Cortex of kidney (tissue), 1 donor: ENCODE results near the gene NUDT22.

ENCODE experiments used
- DNase-seq: peaks from one replicate; lab custom pipeline; 2025; lab: John Stamatoyannopoulos, UW

The NUDT22 gene

DNA sequence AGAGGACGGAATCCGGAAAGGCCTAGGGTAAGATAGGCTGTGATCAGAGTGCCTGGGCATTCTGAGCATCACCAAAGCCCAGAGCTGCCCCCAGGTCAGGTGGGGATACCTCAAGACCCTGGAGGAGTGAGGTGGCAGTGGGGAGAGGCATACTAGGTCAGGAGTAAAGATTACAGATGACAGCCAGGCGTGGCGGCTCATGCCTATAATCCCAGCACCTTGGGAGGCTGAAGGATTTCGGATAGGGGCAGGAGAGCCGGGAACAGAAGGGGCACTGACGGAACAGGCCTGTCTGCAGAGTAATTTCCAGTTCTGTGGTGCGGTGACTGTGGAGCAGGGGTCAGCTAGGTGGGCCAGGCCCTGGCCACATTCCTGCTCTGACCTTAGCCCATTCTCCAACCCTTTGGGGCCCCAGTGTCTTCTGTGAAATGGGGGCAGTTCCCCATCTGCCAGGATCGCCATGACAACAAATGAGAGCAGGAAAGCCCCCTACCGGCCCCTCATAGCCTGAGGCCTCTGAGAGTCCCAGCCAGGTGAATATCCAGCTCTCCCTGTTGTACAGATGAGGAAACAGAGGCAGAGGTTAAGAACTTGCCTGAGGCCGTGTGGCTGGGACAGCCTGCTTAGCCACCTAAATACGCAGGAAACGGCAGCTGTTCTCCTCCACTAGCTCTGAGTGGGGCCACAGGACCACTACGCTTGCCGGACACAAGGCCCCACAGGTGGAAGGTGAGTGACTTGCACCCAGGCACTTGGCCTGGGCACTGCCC lies 49.1 kb downstream of the NUDT22 start:
- DNase-seq: no peak

GRCh38 chr11:64275841-64276240 lies 49.8 kb downstream of the NUDT22 start:
- DNase-seq: no peak

DNA sequence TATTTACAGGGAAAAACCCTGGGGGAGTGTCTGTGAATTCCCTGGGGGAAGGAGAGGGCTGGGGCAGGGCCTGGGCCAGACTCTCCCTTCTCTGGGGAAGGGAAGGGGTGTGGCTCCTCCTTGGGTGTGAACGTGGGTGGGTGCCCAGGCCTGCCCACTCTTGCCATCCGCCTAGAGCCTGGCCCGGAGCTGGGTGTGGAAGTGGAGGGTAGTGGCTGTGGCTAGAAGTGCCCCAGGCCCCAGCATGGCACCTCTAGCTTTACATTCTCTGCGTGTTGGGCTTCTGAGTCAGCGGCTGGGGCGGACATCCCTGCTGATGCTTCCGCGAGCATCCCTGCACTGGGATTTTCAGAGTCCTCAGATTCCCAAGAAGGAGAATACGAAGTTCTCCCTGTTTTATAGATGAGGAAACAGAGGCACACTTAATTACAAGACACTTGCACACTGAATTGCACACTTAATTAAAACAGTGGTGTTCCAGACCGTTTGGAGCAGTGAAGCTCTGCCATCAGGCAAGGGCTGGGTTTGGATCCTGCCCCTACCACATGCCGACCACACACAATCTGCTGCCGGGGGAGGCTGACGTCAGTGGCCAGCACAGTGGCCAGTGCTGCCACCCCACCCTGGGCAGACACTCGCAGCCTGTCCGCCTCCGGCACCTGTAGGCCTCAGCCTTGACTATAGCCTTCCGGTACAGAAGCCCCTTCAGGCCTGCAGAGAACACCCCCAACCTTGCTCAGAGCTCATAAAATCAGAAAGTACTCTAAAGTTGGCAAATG lies 50.8 kb downstream of the NUDT22 start:
- no peak for DNase-seq

DNA sequence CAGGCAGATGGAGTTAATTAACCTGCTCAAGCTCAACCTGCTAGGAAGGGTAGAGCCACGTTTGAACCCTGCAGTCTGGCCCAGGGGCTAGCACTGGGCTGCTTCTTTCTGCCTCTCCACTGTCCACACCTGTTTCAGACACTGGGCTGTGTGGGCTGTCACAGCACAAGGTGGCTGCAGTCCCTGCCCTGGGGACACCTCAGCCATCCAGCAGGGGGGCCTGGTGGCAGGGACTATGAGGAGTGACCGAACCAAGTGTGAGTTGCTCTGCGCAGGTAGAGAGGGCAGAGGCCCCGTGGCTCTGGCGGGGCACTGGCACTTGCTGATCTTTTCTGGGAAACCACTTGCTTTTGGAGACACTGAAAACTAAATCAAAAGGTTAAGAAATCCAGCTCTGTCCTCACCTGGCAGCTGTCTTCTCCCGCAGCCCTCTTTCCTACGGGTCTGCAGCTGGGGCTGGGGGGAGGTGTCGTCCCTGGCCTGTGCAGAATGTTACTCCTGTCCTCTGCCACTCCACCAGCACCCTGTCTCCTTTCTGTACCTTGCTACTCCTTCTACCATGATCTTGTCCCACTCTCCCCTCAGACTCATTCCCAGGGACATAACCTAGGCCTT lies 52.6 kb downstream of the NUDT22 start:
- no peak for DNase-seq
